Panc1 (cell line): ENCODE results near the gene PLEKHH2. TPM values are rescaled to one million over a fixed set of nuclear protein-coding genes. Genes with fewer than 3 reads are reported as not detected.

Source experiments
- ATAC-seq: fragments of 200-7000 bp; cut with Tn5 transposase; 2 replicates; pipeline ENCODE4 v1.9.1; 2020; ENCODE audit warnings: mild to moderate bottlenecking, moderate library complexity
- BruUV-seq: library from RNA; stranded (reverse); fragments of 400-500 nt; replicated peaks from 2 replicates; lab custom pipeline; 2021; lab: Mats Ljungman, UMichigan
- CTCF ChIA-PET: fragments of 300-600 bp; sonication (Branson Sonifier 250); formaldehyde crosslinking; loops from one replicate; lab custom pipeline; 2022; ENCODE audit warnings: antibody characterized with exemption; lab: Charles Lee
- POLR2A ChIA-PET: fragments of 300-600 bp; sonication (Branson Sonifier 250); formaldehyde crosslinking; loops from one replicate; lab custom pipeline; 2022; ENCODE audit warnings: antibody characterized with exemption; lab: Charles Lee
- DNase-seq: peaks from one replicate; pipeline ENCODE4 v3.0.0-alpha.2; 2010; ENCODE audit warnings: low read depth, low spot score
- H3K27ac ChIP-seq: 2 replicates; pipeline ENCODE4 v1.5.1; 2011; ENCODE audit warnings: mild to moderate bottlenecking, low read length, inconsistent platforms
- H3K27me3 ChIP-seq: fragments of 200-500 bp; sonication (Bioruptor generic); 2 replicates; pipeline ENCODE4 v1.6.0; 2014; ENCODE audit warnings: low read length, inconsistent platforms; ENCODE audit not compliant: control insufficient read depth, insufficient read depth
- H3K36me3 ChIP-seq: fragments of 200-500 bp; sonication (Bioruptor generic); 2 replicates; pipeline ENCODE4 v1.5.1; 2014; ENCODE audit warnings: inconsistent platforms, mild to moderate bottlenecking, low read length, moderate library complexity; ENCODE audit not compliant: control insufficient read depth, insufficient read depth
- H3K4me1 ChIP-seq: 2 replicates; pipeline ENCODE4 v1.5.1; 2011; ENCODE audit warnings: inconsistent platforms, mild to moderate bottlenecking, low read length, moderate library complexity; ENCODE audit not compliant: control insufficient read depth, insufficient read depth
- H3K4me3 ChIP-seq, 2 experiments: 2 replicates each; pipeline ENCODE4 v1.5.1; 2011 to 2012; ENCODE audit warnings: low read depth in 2 of 2, low read length in 2 of 2, mild to moderate bottlenecking in 2 of 2, inconsistent platforms in 1 of 2, moderate library complexity in 1 of 2
- H3K9me3 ChIP-seq: fragments of 200-500 bp; sonication (Bioruptor generic); 2 replicates; pipeline ENCODE4 v1.5.1; 2014; ENCODE audit warnings: low read depth, mild to moderate bottlenecking, inconsistent platforms, low read length, moderate library complexity; ENCODE audit not compliant: control insufficient read depth, insufficient read depth
- POLR2AphosphoS5 ChIP-seq: IDR thresholded peaks from 2 replicates; pipeline ENCODE4 v1.6.1; 2012; ENCODE audit warnings: mild to moderate bottlenecking, low read depth, low read length, moderate library complexity
- SIN3A ChIP-seq: IDR thresholded peaks from 2 replicates; pipeline ENCODE4 v1.6.1; 2012; ENCODE audit warnings: low read depth, mild to moderate bottlenecking, low read length, moderate library complexity, borderline replicate concordance; ENCODE audit not compliant: insufficient read depth
- TCF7L2 ChIP-seq: IDR thresholded peaks from 2 replicates; pipeline ENCODE4 v1.6.1; 2011; ENCODE audit warnings: mild to moderate bottlenecking, low read depth, low read length, inconsistent platforms
- in situ Hi-C: cut with HindIII; loops from 2 replicates; pipeline ENCODE4 v1.10.0; 2016; ENCODE audit warnings: low sequenced_read_pairs, low pct_unique_long_range_greater_than_20kb
- intact Hi-C: fragments of 100-400 bp; cut with micrococcal nuclease; formaldehyde crosslinking; loops from one replicate; pipeline ENCODE4 v1.10.0; 2022; ENCODE audit not compliant: unreplicated experiment
- total RNA-seq: library from RNA; stranded (reverse); gene quantifications from one replicate; pipeline ENCODE4 v1.2.1, GENCODE V29; 2021; ENCODE audit not compliant: unreplicated experiment
- TF ChIP-seq, protein P1 (sequence below): fragments of 450-650 bp; IDR thresholded peaks from 2 replicates; pipeline ENCODE4 v1.5.1; 2017; ENCODE audit warnings: mild to moderate bottlenecking
- TF ChIP-seq, protein P2 (sequence below), 2 experiments: IDR thresholded peaks; 2 replicates each; pipeline ENCODE4 v1.6.1; 2011 to 2012; ENCODE audit warnings: low read depth in 2 of 2, control low read depth in 1 of 2, low read length in 1 of 2, mild to moderate bottlenecking in 1 of 2, moderate library complexity in 1 of 2; ENCODE audit not compliant: insufficient read depth in 1 of 2

Gene PLEKHH2
- total RNA-seq, 1 experiment from 2014 or later, result 15.0 TPM

DNA sequence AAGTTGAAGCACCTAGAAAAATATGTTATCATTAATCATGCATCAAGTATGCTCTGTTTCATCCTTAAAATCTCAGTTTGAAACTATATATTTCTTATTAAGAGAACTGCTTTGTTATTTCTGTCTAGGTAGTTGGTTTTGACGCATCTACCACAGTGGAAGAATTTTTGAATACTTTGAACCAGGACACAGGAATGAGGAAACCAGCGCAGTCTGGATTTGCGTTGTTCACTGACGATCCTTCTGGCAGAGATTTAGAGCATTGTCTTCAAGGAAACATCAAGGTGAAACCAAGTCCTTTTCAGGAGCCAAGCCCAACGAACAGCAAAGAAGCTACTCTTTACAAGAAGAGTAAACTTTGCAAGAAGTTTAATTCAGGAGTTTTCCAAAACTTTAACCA is 106.6 kb downstream of the PLEKHH2 start:
- ChIA-PET CTCF (interaction anchor here (0.5 kb wide), 1 partner anchor 10 kb away, joined by 3 read pairs; no protein-coding TSS in a partner anchor), POLR2A (no interaction called here)
- Histone ChIP-seq H3K36me3 (peaks cover 2% of the 10 kb centered on the region), H3K27ac (no peak overlapping the region), H3K4me1 (peaks cover 11% of the 10 kb centered on the region; the same call in 1 of the 2 replicates), H3K4me3 (no peak overlapping the region), H3K27me3 (no peaks in the 10 kb centered on the region), H3K9me3 (no peaks in the 10 kb centered on the region)
- intact Hi-C loops (no loop called here), in situ Hi-C loops (no loop called here)
- TF ChIP-seq, protein P1, sequence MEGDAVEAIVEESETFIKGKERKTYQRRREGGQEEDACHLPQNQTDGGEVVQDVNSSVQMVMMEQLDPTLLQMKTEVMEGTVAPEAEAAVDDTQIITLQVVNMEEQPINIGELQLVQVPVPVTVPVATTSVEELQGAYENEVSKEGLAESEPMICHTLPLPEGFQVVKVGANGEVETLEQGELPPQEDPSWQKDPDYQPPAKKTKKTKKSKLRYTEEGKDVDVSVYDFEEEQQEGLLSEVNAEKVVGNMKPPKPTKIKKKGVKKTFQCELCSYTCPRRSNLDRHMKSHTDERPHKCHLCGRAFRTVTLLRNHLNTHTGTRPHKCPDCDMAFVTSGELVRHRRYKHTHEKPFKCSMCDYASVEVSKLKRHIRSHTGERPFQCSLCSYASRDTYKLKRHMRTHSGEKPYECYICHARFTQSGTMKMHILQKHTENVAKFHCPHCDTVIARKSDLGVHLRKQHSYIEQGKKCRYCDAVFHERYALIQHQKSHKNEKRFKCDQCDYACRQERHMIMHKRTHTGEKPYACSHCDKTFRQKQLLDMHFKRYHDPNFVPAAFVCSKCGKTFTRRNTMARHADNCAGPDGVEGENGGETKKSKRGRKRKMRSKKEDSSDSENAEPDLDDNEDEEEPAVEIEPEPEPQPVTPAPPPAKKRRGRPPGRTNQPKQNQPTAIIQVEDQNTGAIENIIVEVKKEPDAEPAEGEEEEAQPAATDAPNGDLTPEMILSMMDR, result no peak
- TF ChIP-seq, protein P2, sequence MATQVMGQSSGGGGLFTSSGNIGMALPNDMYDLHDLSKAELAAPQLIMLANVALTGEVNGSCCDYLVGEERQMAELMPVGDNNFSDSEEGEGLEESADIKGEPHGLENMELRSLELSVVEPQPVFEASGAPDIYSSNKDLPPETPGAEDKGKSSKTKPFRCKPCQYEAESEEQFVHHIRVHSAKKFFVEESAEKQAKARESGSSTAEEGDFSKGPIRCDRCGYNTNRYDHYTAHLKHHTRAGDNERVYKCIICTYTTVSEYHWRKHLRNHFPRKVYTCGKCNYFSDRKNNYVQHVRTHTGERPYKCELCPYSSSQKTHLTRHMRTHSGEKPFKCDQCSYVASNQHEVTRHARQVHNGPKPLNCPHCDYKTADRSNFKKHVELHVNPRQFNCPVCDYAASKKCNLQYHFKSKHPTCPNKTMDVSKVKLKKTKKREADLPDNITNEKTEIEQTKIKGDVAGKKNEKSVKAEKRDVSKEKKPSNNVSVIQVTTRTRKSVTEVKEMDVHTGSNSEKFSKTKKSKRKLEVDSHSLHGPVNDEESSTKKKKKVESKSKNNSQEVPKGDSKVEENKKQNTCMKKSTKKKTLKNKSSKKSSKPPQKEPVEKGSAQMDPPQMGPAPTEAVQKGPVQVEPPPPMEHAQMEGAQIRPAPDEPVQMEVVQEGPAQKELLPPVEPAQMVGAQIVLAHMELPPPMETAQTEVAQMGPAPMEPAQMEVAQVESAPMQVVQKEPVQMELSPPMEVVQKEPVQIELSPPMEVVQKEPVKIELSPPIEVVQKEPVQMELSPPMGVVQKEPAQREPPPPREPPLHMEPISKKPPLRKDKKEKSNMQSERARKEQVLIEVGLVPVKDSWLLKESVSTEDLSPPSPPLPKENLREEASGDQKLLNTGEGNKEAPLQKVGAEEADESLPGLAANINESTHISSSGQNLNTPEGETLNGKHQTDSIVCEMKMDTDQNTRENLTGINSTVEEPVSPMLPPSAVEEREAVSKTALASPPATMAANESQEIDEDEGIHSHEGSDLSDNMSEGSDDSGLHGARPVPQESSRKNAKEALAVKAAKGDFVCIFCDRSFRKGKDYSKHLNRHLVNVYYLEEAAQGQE (IDR thresholded peaks at IDR 0.05; ENCODE audit: insufficient read depth in 1 of 2, low read depth in 2 of 2, low read length in 1 of 2), result no peak
- TF ChIP-seq SIN3A (no peak), TCF7L2 (no peak), POLR2AphosphoS5 (no peak)
- DNase-seq (no peak), ATAC-seq (no peak)
- no TSS peak for BruUV-seq

DNA sequence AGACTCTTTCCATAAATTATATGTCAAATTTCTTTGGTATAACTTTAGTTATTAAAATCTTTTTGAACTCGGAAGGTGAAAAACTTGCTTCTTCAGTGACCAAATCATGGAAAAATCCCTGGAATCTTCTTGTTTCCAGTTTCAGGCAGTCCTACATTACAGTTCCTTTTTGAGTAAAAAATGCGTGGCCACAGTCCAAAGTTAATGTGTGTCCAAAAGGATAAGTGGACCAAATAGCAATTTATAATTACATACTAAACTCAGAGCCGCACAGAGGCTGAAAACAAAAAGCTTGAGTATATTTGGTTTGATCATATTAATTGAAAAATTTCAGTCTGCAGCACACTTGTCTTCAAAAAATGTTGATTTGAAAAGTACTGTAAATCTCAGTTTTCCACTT is 108.4 kb downstream of the PLEKHH2 start:
- no peak overlapping the region for H3K4me3 ChIP-seq
- H3K4me1 ChIP-seq, result peaks cover 11% of the 10 kb centered on the region; the same call in 1 of the 2 replicates
- ChIA-PET CTCF (no interaction called here), POLR2A (no interaction called here)
- DNase-seq (no peak), ATAC-seq (no peak)
- in situ Hi-C loops (no loop called here), intact Hi-C loops (no loop called here)
- no peak for TF ChIP-seq TCF7L2
- TF ChIP-seq, protein P2 (IDR thresholded peaks at IDR 0.05; ENCODE audit: insufficient read depth in 1 of 2, low read depth in 2 of 2, low read length in 1 of 2), result no peak
- TF ChIP-seq POLR2AphosphoS5, result no peak
- no peak for TF ChIP-seq SIN3A
- TF ChIP-seq, protein P1, result no peak
- H3K36me3 ChIP-seq, result peaks cover 2% of the 10 kb centered on the region
- H3K27ac ChIP-seq, result no peak overlapping the region
- BruUV-seq, result TSS peak; percentile 36
- no peaks in the 10 kb centered on the region for H3K27me3 ChIP-seq
- H3K9me3 ChIP-seq, result no peaks in the 10 kb centered on the region
